ENCODE data around the gene ST6GALNAC5.
"Not testable (repeated sequence)": the region's sequence is repeated elsewhere in the genome, so short reads cannot be mapped to it uniquely, and the experiment has no call there.

ST6GALNAC5 gene

GRCh38 chr1:76867342-76868130 lies at the start of gene ST6GALNAC5:
TSS of gene ST6GALNAC5 (plus strand) at chr1:76867480.
- peak; percentile 62 for DNase-seq

GRCh38 chr1:76820028-76820427 lies 47.3 kb upstream of the ST6GALNAC5 start:
- DNase-seq, result no peak

- DNase-seq, result not testable (repeated sequence)
Measured at GRCh38 chr1:76822961-76823360, 44.3 kb upstream of the ST6GALNAC5 start.

- no peak for DNase-seq
Measured at GRCh38 chr1:76824106-76824505, 43.2 kb upstream of the ST6GALNAC5 start.

- peak; percentile 86 for DNase-seq
Measured at GRCh38 chr1:76826072-76826845, 41.0 kb upstream of the ST6GALNAC5 start.

GRCh38 chr1:76827066-76827465 lies 40.2 kb upstream of the ST6GALNAC5 start:
- peak; percentile 18 for DNase-seq

- peak; percentile 54 for DNase-seq
Measured at GRCh38 chr1:76830373-76830772, 36.9 kb upstream of the ST6GALNAC5 start.

- no peak for DNase-seq
Measured at GRCh38 chr1:76832521-76832920, 34.8 kb upstream of the ST6GALNAC5 start.

- DNase-seq, result no peak
Measured at GRCh38 chr1:76833151-76833550, 34.1 kb upstream of the ST6GALNAC5 start.

- DNase-seq, result no peak
Measured at GRCh38 chr1:76833856-76834255, 33.4 kb upstream of the ST6GALNAC5 start.

- peak; percentile 83 for DNase-seq
Measured at GRCh38 chr1:76835203-76835602, 32.1 kb upstream of the ST6GALNAC5 start.

GRCh38 chr1:76840278-76840677 lies 27.0 kb upstream of the ST6GALNAC5 start:
- DNase-seq, result peak; percentile 25

- no peak for DNase-seq
Measured at GRCh38 chr1:76841460-76841859, 25.8 kb upstream of the ST6GALNAC5 start.

- DNase-seq, result no peak
Measured at GRCh38 chr1:76843821-76844464, 23.3 kb upstream of the ST6GALNAC5 start.

GRCh38 chr1:76854255-76854654 lies 13.0 kb upstream of the ST6GALNAC5 start:
- no peak for DNase-seq

- no peak for DNase-seq
Measured at GRCh38 chr1:76856104-76856503, 11.2 kb upstream of the ST6GALNAC5 start.

- DNase-seq, result no peak
Measured at GRCh38 chr1:76857138-76857537, 10.1 kb upstream of the ST6GALNAC5 start.

- DNase-seq, result no peak
Measured at GRCh38 chr1:76857973-76858372, 9.3 kb upstream of the ST6GALNAC5 start.

GRCh38 chr1:76861149-76861548 lies 6.1 kb upstream of the ST6GALNAC5 start:
- no peak for DNase-seq

GRCh38 chr1:76862447-76862846 lies 4.8 kb upstream of the ST6GALNAC5 start:
- peak; percentile 89 for DNase-seq

- peak; percentile 50 for DNase-seq
Measured at GRCh38 chr1:76864383-76864782, 2.9 kb upstream of the ST6GALNAC5 start.

GRCh38 chr1:76865696-76866286 lies 1.5 kb upstream of the ST6GALNAC5 start:
- DNase-seq, result peak; percentile 56

GRCh38 chr1:76866566-76866965 lies 714 bp upstream of the ST6GALNAC5 start:
- DNase-seq, result no peak
